Right ventricle myocardium inferior (tissue), 1 donor: ENCODE results near the gene HLA-G. TPM values are rescaled to one million over a fixed set of nuclear protein-coding genes. Genes with fewer than 3 reads are reported as not detected.
A peak's percentile ranks its signal among the peaks of the same experiment; 100 is the strongest.
"Not testable (repeated sequence)": the region's sequence is repeated elsewhere in the genome, so short reads cannot be mapped to it uniquely, and the experiment has no call there.

ENCODE experiments used
- ATAC-seq: fragments of 200-7000 bp; cut with Tn5 transposase; one replicate; pipeline ENCODE4 v1.9.1; 2020; ENCODE audit warnings: mild to moderate bottlenecking, moderate library complexity
- DNase-seq: peaks from one replicate; pipeline ENCODE4 v3.0.0; 2021; ENCODE audit errors: missing footprints
- intact Hi-C: fragments of 100-400 bp; cut with DNase I; formaldehyde crosslinking; loops from one replicate; pipeline ENCODE4 v1.11.0; 2022
- long read RNA-seq: library from polyadenylated mRNA; unstranded; transcript quantifications from one replicate; pipeline ENCODE4 v2.0.0, GENCODE V29; 2021
- total RNA-seq: library from RNA; stranded (reverse); fragmentation: NEBNext Ultra II Directional; extraction: Animal tissue kit (Norgen Biotek cat#: 25700); gene quantifications from one replicate; pipeline ENCODE4 v1.2.1, GENCODE V29; 2021
- donor health status: DM: no; HTN: yes; CAD: no; lungs with severe emphysema.

HLA-G gene
- total RNA-seq = not detected
- long read RNA-seq = 0 reads

DNA sequence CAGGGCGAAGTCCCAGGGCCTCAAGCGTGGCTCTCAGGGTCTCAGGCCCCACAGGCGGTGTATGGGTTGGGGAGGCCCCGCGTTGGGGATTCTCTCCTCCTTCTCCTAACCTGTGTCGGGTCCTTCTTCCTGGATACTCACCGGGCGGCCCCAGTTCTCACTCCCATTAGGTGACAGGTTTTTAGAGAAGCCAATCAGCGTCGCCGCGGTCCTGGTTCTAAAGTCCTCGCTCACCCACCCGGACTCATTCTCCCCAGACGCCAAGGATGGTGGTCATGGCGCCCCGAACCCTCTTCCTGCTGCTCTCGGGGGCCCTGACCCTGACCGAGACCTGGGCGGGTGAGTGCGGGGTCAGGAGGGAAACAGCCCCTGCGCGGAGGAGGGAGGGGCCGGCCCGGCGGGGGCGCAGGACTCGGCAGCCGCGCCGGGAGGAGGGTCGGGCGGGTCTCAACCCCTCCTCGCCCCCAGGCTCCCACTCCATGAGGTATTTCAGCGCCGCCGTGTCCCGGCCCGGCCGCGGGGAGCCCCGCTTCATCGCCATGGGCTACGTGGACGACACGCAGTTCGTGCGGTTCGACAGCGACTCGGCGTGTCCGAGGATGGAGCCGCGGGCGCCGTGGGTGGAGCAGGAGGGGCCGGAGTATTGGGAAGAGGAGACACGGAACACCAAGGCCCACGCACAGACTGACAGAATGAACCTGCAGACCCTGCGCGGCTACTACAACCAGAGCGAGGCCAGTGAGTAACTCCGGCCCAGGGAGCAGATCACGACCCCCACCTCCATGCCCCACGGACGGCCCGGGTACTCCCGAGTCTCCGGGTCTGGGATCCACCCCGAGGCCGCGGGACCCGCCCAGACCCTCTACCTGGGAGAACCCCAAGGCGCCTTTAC lies at the start of gene HLA-G:
HLA-G (plus strand) TSS at position 247 of the 892 bp plus-strand sequence; CDS start at position 267, 20 bp downstream.
- no peak for ATAC-seq
- intact Hi-C loops = no loop called here
- peak; percentile 59 for DNase-seq

DNA sequence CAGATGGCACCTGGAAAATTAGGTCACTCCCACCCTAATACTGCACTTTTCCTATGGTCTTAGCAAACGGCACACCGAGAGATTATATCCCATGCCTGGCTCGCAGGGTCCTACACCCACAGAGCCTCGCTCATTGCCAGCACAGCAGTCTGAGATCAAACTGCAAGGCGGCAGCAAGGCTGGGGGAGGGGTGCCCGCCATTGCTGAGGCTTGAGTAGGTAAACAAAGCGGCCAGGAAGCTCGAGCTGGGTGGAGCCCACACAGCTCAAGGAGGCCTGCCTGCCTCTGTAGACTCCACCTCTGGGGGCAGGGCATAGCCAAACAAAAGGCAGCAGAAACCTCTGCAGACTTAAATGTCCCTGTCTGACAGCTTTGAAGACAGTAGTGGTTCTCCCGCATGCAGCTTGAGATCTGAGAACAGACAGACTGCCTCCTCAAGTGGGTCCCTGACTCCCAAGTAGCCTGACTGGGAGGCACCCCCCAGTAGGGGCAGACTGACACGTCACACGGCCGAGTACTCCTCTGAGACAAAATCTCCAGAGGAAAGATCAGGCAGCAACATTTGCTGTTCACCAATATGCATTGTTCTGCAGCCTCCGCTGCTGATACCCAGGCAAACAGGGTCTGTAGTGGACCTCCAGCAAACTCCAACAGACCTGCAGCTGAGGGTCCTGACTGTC lies 47.5 kb upstream of the HLA-G start:
- intact Hi-C loops, DNase-seq, ATAC-seq: not testable (repeated sequence)

DNA sequence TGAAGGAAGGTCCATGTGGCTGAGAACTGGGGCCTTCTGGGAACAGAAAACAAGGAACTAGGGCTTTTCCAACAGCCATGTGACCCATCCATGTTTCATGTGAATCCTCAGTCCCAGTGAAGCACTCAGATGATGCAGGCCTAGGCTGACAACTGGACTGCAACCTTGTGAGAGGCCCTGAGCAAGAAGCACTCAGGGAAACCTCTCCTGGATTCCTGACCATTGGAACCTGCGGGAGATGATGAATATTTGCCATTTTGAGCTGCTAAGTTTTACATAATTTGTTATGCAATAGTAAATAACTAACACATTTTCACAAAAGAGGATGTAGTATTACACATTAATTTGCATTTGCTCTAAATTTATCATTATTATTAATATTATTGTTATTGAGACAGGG lies 38.4 kb upstream of the HLA-G start:
- intact Hi-C loops = no loop called here
- ATAC-seq (no peak), DNase-seq (no peak)

DNA sequence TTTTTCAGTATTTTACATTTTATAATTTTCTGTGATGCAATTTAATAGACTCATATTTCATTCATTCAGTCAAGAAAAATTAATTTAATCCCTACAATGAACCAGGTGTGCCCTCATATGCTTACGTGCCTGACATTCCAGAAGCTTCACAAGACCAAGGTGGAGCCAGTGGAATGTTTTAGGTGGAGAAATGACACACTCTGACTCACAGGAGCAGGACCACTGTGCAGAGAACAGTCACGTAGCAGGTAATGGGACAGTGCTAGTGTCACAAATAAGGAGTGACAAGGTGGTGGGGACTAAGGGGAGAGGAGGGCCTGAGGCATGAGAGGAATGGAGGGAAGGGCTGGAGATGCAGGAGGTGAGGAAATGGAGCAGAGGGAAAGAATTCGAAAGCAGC lies 37.0 kb upstream of the HLA-G start:
- intact Hi-C loops = loop anchor here (5.0 kb wide), 1 partner anchor 38 kb away; no protein-coding TSS in a partner anchor
- no peak for ATAC-seq

DNA sequence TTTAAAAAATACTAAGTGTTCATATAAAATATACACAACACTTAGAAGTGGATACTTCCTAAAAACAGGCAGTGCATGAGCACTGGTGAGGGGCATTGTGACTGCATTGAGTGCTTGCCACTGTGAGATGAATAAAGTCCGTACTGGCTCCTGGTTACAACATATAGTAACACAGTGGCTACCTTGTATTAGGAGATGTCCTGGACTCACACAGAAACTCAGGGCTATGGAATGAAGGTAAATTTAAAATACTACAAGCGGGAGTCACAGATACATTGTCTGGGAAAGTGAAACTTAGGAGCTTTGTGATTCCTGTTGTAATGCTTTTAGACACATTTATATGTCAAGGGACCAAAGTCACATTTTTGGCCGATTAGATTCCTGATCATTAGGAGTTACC lies 36.5 kb upstream of the HLA-G start:
- intact Hi-C loops = loop anchor here (5.0 kb wide), 1 partner anchor 39 kb away; no protein-coding TSS in a partner anchor
- DNase-seq (no peak), ATAC-seq (no peak)

More for the DNA sequence above, 37.0 kb upstream of the HLA-G start:
- no peak for DNase-seq

DNA sequence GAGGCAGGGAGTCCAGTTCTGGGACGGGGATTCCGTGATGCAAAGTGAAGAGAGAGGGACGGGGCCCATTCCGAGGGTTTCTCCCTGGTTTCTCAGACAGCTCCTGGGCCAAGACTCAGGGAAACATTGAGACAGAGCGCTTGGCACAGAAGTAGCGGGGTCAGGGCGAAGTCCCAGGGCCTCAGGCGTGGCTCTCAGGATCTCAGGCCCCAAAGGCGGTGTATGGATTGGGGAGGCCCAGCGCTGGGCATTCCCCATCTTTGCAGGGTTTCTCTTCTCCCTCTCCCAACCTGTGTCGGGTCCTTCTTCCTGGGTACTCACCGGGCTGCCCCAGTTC lies 35.9 kb upstream of the HLA-G start:
- no peak for DNase-seq
- ATAC-seq = peak; percentile 33
- intact Hi-C loops = loop anchor here (2.0 to 5.0 kb wide), 2 partner anchors 39 to 55 kb away; no protein-coding TSS in a partner anchor

DNA sequence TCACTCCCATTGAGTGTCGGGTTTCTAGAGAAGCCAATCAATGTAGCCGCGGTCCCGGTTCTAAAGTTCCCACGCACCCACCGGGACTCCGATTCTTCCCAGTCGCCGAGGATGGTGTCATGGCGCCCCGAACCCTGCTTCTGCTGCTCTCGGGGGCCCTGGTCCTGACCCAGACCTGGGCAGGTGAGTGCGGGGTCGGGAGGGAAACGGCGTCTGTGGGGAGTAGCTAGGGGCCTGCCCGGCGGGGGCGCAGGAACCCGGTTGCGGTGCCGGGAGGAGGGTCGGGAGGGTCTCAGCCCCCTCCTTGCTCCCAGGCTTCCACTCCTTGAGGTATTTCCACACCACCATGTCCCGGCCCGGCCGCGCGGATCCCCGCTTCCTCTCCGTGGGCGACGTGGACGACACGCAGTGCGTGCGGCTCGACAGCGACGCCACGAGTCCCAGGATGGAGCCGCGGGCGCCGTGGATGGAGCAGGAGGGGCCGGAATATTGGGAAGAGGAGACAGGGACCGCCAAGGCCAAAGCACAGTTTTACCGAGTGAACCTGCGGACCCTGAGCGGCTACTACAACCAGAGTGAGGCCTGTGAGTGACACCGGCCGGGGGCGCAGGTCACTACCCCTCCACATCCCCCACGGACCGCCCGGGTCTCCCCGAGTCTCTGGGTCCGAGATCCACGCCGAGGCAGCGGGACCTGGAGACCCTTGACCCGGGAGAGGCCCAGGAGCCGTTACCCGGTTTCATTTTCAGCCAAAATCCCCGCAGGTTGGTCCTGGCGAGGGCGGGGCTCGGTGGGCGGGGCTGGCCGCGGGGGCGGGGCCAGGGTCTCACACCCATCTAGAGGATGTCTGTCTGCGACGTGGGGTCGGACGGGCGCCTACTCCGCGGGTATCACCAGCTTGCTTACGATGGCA lies 35.2 kb upstream of the HLA-G start:
- ATAC-seq (peak; percentile 96), DNase-seq (peak; percentile 88)
- intact Hi-C loops = loop anchor here (2.0 to 5.0 kb wide), 2 partner anchors 40 to 56 kb away; no protein-coding TSS in a partner anchor

DNA sequence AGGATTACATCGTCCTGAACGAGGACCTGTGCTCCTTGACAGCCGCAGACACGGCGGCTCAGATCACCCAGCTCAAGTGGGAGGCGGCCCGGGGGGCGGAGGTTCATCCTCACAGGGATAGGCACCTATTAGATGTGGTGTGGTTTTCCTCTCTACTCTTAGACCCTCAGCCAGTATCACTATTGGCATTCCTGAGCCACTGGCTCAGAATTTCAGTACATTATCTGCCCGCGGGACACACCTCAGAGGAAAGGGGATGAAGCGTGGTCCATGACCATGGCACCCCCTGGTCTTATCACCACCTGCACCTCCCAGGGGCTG lies 34.6 kb upstream of the HLA-G start:
- ATAC-seq (peak; percentile 5), DNase-seq (no peak)
- intact Hi-C loops = loop anchor here (2.0 to 5.0 kb wide), 2 partner anchors 41 to 56 kb away; no protein-coding TSS in a partner anchor

DNA sequence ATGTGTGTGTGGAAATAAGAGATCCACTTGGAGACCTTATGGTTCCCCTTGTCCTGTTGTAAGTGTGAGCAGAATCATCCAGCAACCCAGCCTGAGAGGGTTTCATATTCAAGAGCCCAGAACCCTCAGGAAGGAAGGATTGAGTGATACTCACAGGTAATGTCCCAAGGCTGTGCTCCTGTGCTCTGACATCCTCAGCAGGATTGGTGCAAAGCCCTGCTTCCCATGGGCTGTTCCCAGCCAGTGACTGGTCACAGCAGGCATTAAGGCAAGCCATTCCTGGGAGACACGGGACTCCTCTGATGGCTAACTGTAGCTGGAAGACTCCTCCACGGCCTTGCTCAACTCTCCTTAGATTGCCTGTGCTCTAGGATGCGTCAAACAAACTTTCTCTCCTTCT lies 33.8 kb upstream of the HLA-G start:
- DNase-seq (no peak), ATAC-seq (no peak)
- intact Hi-C loops = loop anchor here (2.0 to 5.0 kb wide), 2 partner anchors 41 to 57 kb away; no protein-coding TSS in a partner anchor

DNA sequence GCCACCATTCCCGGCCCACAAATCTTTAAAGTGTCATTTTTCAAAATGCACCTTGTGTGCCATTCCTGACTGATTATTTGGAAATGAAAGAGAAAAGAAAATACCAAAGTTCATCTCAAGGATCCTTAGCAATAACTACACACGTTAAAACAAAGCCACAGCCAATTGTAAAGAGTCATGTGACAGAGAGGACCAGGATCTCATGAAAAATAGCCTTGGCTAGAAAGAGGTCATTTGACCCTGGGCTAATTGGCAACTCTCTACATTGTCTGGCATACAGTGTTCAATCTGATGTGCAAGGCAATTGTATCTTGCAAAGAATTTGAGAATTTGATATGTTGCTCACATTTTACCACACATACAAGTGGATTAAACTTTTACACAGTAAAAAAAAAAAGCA lies 31.6 kb upstream of the HLA-G start:
- ATAC-seq = no peak
- intact Hi-C loops = no loop called here
- no peak for DNase-seq

DNA sequence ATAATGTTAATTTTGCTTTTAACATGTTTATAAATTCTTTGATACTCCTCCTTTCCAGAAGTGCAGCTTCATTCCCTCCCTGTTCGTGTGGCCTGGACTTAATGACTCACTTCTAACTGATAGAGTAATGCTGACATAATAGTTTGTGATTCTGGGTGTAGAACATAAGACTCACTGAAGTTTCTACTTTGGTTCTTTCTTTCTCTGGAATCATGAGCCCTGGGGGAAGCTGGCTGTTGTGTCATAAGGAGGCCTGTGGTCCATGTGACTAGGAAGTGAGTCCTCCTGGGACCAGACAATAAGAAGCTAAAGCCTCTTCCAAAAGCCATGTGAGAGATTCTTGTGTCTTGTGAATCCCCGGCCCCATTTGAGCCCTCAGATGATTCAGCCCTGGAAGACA lies 30.5 kb upstream of the HLA-G start:
- ATAC-seq (no peak), DNase-seq (no peak)
- intact Hi-C loops = no loop called here

DNA sequence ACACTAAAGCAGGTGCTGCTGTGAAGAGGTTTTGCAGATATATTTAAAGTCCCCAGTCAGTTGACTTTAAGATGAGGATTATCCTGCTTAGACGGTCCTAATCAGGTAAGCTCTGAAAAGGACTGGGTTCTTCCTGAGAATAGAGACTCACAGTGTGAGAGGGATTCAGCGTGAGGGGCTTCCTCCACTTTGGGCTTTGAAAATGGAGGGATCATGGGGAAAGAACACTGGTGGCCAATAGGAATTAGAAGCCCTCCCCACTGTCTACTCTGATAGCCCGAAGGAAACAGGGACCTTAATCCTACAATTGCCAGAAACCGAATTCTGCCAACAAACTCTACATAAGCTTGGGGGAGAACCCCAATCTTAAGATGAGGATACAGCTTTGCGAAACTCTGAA lies 29.7 kb upstream of the HLA-G start:
- ATAC-seq = no peak
- no peak for DNase-seq
- intact Hi-C loops = no loop called here

DNA sequence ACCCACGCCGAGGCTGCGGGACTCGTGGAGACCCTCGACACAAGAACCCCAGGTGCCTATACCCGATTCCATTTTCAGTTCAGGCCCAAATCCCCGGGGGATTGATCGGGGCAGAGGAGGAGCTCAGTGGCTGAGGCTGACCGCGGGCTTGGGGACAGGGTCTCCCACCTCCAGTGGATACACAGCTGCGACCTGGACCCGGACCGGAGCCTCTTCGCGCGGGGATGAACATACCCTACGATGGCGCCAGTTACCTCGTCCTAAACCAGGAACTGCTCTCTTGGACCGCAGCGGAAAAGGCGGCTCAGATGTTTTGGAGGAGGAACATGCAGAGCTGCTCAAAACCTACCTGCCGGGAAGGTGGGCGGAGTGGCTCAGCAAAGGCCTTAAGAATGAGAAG lies 27.4 kb upstream of the HLA-G start:
- DNase-seq (no peak), ATAC-seq (no peak)
- intact Hi-C loops = no loop called here

DNA sequence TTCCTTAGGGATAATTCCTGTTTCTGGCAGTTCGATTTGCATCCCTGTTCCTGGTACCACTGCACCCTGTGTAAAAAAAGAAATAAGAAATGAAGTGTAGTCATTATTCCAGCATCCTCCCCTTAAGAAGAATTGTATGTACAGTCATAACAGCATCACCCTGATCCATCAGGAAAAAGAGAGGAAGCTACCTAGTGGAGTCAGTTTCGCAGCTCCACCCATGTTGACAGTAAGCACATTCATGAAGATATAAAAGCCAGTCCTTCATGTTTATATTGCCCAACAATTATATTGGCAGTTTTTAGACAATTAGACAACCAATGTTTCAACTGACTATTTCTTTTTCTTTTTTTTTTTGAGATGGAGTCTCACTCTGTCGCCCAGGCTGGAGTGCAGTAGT lies 21.2 kb upstream of the HLA-G start:
- ATAC-seq (no peak), DNase-seq (no peak)
- intact Hi-C loops = no loop called here

DNA sequence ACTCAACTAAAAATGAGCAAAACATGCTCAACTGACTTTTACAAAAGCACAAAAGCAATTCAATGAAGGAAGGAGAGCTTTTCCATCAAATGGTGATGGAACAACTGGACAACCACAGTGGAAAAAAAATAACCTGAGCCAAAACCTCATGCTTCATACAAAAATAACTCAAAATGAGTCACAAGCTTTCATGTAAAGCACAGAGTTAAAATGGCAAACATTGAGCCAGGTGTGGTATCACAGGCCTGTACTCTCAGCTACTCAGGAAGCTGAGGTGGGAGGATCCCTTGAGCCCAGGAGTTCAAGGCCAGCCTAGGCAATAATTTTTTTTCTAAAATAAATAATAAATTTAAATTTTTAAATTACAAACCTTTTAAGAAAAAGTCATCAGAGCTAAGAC lies 18.4 kb upstream of the HLA-G start:
- ATAC-seq (no peak), DNase-seq (no peak)
- intact Hi-C loops = no loop called here

DNA sequence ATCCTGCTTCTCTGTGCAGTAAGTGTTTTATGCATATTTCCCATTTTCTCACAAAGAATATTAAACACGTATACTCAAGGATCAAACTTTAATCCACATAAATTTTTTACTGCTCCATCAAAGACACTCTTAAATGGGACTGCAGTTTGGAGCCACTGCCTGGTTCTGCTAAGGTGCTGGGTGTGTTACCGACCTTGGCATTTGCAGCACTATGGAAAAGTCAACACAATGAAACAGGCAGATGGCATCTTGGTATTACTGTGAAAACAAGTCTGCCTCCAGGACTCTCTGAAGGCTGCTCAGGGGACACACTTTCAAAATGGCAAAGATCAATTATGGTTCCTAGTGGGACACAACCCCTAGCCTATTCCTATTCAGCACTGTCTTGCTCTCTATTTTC lies 17.3 kb upstream of the HLA-G start:
- ATAC-seq = no peak
- DNase-seq = no peak
- intact Hi-C loops = no loop called here

DNA sequence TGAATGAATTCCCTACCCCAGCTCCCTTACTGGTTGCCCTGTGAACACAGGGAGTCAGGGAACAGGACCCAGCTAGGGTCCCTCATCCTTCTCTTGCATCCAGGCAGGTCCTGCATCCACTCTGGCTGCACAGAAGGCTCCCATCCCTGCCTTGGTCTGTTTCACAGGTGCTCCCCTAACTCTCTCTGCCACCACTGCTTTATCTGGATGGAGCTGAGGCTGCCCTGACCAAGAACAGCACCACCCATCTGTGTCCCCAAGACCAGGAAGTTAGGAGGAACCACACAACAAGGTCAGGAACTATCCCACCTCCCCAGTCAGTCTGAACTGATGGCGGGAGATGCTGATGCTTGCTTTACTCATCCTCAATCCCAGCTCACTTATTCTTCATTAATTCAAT lies 16.2 kb upstream of the HLA-G start:
- DNase-seq = no peak
- no peak for ATAC-seq
- intact Hi-C loops = no loop called here

DNA sequence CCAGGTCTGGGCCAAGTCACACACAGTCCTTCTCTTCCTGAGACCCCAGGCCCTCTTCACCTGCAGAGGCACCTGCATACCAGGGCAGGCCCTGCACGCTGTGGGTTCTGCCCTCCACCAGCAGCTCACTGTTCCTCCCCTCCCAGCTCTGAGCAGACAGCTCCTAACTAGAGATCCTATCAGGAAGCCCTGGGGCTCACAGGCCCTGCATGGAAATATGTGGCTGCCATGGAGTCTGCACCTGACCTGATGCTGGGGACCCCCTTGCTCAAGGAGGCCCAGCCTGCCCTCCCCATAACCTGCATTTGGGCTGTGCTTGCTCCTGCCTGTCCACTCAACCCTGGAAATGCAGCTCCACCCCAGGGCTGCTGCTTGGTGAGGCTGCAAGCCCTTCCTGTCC lies 14.6 kb upstream of the HLA-G start:
- DNase-seq (no peak), ATAC-seq (no peak)
- intact Hi-C loops = no loop called here

DNA sequence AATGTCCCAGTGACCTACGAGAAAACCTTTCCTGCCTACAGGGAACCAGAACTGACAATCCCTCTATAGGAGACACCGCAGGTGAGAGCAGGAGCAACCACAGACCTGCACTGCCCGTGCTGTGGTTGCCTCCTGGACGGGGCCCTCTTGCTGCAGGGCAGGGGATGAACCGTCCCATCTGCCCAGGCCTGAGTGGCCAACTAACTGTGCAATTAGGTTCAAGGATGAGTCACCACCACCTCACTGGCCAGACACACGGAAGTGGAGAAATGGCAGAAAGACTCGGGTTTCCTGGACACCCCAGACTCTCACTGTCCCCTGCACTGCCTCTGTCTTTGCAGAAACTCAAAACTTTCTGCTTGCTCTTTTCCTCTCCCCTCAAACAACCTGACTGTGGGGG lies 13.8 kb upstream of the HLA-G start:
- ATAC-seq = no peak
- intact Hi-C loops = no loop called here

More for the DNA sequence above, 13.8 kb upstream of the HLA-G start:
- DNase-seq = no peak
